ENCODE results near the gene STAT6.
"Not testable (repeated sequence)": the region's sequence is repeated elsewhere in the genome, so short reads cannot be mapped to it uniquely, and the experiment has no call there.

The STAT6 gene

DNA sequence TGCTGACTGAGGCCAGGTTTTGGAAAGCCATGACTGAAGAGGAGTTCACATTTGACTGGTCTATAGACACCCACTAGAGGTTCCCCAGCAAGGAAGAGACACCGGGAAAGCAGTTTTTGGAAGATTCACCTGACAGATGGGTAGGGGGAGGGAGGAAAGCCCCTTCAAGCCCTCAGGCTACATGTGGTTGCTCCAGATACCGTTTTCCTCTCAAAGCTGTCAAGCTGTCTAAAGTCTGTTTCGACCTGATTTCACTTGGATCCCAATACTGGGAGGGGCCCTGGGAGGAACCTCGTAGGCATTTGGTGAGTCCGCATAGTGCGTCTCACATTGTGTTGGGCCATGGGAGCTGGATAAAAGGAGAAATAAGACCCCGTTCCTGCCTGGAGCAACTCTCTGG, 15.4 kb upstream of the STAT6 start:
- no peak for DNase-seq

- DNase-seq = no peak
Observed at GRCh38 chr12:57126061-57126460, 14.9 kb upstream of the STAT6 start.

DNA sequence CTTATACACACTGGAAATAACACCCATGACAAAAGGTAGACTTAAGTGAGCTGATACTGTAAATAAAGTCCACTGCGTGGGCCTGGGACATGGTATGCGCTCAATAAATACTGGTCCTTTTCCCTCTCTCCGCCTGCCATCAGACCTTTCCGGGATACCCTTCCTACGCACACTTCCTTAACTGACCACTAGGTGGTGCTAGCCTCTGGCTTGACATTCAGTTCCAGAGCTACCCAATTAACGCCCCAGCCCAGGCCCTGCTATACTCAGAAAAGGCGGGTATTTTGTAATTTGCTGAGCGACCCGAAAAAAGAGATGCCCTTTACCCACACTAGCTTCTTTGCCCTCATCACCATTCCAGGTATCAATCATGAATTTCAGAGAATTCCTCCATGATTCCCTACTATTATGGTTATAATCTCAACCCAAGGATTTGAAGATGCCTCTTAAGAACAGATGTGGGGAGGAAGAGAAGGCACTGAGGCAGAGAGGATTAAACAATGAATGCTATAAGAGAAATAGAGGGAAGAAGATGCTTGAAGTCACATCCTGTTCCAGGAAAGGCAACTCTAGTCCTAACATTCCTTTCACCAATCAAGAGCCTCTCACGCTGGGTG, 13.2 kb upstream of the STAT6 start:
- peak; percentile 90 for DNase-seq

GRCh38 chr12:57123813-57124212, 12.7 kb upstream of the STAT6 start:
- no peak for DNase-seq

GRCh38 chr12:57120718-57121117, 9.6 kb upstream of the STAT6 start:
- not testable (repeated sequence) for DNase-seq

DNA sequence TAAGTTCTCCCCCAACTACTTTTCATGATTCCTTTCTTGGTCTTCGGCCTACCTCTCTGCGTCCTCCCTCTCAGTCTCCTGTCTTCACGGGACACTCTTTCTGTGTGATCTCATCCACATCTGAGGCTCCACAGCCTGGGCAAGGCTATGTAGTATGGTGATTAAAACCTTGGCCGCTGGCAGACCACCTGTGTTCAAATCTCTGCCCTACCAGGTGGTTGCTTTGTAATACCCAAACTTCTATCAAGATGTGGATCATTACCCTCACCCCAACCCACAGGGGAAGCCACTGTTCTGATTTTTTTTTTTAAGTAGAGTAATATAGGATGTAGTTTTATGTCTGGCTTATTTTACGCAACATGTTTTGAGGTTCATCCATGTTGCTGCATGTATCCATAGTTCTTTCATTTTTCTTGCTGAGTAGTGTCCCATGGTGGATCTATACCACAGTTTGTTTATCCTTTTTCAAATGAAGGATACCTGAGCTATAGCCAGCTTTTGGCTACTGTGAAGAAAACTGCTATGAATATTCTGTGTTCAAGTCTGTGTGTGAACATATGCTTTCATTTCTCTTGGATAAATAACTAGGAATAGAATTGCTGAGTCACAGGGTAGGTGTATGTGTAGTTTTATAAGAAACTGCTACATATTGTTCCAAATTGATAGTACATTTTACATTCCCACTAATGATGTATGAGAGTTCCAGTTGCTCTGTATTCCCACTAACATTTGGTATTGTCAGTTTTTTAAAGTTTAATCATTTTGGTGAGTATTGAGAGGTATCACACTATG, 8.3 kb upstream of the STAT6 start:
- DNase-seq = no peak

GRCh38 chr12:57118711-57119271, 7.6 kb upstream of the STAT6 start:
- no peak for DNase-seq

- DNase-seq = no peak
Observed at GRCh38 chr12:57116580-57117281, 5.6 kb upstream of the STAT6 start.

- no peak for DNase-seq
Observed at GRCh38 chr12:57112492-57113294, 1.5 kb upstream of the STAT6 start.

GRCh38 chr12:57110104-57111030, 795 bp downstream of the STAT6 start:
- peak; percentile 94 for DNase-seq

DNA sequence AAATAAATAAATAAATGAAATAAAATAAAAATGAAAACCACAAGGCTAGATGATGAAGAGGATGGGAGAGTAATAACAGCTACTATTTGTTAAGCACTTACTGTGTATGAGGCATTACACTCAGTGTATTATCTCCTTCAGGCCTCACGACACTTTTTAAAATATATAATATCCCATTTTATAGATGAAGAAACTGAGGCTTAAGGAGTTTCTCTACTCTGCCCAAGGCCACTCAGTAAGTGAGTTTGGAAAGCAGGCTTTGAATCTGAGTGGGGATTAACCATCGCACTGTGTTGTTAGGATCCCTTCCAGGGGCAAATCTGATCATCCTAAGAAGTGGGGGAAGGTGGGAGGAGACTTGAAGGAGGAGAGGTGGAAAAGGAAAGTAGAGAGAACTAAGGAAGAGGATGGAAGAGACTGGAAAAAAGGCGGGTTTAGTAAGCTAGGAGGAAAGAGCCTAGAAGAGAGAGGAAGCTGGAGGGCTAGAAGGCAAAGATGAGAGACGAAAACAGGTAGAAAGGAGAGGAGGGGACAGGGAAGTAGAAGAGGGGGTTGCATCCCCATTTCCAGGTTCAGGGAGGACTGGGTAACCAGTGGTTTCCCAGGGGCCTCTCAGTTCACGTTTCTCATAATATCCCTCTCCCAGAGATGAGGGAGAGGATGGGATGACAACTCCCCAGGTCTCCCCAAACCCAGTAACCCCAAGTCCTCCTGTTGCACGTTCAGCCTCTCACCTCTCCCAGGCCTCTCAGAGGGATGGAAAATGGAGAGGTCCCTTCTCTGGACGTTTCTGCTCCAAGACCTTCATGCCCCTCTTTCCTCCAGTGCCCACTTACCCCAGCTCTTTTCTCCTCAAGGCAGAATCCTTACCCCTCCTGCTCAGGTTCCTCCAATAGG, 1.7 kb downstream of the STAT6 start:
- no peak for DNase-seq

DNA sequence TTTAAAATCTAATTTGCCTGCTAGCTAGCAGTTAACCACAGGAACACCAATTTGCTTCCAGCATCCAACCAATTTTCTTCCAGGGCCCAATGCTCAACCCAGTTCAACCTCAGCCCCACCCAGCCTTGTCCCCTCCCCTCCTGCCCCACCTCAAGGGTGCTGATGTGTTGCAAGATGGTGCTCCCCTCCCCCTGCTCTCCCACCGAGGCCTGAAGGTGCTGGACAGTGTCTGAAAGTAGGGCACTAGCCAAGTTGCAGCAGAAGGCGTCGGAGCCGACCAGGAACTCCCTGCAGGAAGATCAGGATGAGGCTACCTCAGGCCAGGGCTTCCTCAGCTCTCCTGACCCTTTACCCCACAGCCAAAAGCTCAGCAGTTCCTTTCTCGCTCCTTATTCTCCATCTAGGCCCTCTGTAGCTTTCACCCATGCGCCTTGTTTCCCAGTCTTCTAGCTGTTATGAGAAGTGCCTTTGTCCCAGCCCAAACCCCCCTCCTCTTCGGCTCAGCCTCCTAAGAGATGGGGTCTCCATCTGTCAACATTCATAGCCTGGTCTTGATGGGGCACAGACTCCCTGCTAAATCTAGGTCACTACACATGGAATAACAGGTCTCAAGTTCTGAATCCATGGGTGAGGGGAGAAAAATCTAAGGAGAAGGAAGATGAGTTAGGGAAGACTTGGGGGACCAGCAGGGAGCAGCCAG, 3.6 kb downstream of the STAT6 start:
- DNase-seq = no peak

DNA sequence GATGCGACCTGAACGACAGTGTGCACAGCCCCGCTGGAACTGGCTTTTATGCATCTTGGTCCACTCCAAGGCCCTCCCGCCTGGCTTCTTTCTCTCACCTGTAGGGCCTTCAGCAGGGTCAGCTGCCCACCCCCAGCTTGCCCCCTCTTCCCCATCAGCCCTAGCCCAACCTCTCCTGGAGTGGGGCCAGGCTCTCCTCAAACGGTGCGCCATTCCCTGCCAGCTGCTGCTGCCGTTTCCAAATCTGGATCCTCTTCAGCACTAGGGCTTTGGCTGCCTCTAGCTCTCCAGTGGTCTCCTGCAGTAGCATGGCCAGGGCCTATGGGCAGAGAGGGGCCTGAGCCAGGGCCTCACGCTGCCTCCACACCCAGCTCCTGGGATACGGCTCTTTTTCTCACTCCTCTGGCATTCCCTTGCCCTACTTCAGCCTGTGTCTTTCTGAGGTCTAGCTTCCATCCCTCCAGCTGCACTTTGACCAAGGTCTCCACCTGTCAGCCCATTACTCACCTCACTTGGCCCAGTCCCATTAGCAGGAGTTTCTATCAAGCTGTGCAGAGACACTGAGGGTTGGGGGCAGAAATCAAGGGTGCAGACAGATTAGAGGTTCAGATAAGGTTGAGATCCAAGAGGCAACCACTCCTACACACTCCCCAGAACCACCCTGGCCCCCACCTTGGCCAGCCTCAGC, 5.0 kb downstream of the STAT6 start:
- no peak for DNase-seq

- DNase-seq = no peak
Observed at GRCh38 chr12:57105011-57105753, 6.0 kb downstream of the STAT6 start.

- DNase-seq = no peak
Observed at GRCh38 chr12:57104292-57104910, 6.8 kb downstream of the STAT6 start.

- DNase-seq = no peak
Observed at GRCh38 chr12:57103856-57104255, 7.3 kb downstream of the STAT6 start.

DNA sequence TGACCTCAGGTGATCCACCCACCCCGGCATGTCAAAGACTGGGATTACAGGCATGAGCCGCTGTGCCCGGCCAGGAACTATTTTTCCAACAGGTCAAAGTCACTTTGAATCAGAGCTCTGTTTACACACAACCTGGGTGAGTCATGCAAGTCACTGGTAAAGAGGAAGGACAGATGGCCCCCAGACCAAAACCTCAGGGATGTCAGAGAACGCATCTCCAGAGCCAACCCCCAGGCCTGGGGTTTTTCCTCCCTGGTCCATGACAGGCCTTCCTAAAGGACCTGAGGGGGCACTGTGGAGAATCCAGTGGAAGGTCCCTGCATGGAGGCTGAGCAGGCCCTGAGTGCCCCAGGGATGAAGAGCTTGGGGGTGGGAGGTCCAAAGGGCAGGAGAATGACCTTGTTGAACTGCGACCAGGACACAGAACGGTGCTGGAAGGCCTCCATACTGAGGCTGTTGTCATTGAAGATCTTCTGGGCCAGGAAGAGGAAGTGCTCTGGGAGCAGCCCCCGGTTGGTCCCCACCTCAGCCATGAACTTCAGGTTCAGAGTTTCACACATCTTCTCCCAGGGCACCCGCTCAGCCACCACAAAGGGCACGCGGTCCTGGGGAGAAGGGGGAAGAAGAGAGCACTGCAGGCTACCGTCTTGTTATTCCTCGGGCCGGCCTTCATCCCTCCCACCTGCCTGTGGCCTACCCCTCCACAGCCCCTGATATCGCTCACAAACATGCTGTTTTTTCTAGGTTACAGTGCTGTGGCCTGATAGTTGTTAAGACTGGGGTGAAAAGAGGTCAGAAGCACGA, 9.1 kb downstream of the STAT6 start:
- DNase-seq = peak; percentile 57

All from hematopoietic multipotent progenitor cell treated with erythropoietin and hydrocortisone succinate and interleukin-3 and kit ligand, for 4 days (in vitro differentiated cells).